ENCODE data around the gene CLDN15. TPM values are rescaled to one million over a fixed set of nuclear protein-coding genes. Genes with fewer than 3 reads are reported as not detected.
"Not testable (repeated sequence)": the region's sequence is repeated elsewhere in the genome, so short reads cannot be mapped to it uniquely, and the experiment has no call there.

The CLDN15 gene
- total RNA-seq, 1 donor from 2014 or later, result 46.4 TPM

GRCh38 chr7:101200504-101200861 is 37.1 kb downstream of the CLDN15 start:
- DNase-seq (ENCODE audit: low spot score), result no peak

DNA sequence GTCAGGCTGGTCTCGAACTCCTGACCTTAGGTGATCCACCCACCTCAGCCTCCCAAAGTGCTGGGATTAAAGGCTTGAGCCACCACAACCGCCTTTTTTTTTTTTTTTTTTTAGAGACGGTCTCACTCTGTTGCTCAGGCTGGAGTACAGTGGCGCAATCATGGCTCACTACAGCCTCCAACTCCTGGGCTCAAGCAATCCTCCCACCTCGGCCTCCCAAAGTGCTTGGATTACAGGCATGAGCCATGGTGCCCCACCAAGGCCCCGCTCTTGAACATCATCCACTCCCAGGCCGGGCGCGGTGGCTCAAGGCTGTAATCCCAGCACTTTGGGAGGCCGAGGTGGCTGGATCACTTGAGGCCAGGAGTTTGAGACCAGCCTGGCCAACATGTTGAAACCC is 38.1 kb downstream of the CLDN15 start:
- not testable (repeated sequence) for DNase-seq (ENCODE audit: low spot score)

- no peak for DNase-seq (ENCODE audit: low spot score)
Observed at GRCh38 chr7:101198476-101198875, 39.1 kb downstream of the CLDN15 start.

GRCh38 chr7:101197991-101198390 is 39.6 kb downstream of the CLDN15 start:
- no peak for DNase-seq (ENCODE audit: low spot score)

DNA sequence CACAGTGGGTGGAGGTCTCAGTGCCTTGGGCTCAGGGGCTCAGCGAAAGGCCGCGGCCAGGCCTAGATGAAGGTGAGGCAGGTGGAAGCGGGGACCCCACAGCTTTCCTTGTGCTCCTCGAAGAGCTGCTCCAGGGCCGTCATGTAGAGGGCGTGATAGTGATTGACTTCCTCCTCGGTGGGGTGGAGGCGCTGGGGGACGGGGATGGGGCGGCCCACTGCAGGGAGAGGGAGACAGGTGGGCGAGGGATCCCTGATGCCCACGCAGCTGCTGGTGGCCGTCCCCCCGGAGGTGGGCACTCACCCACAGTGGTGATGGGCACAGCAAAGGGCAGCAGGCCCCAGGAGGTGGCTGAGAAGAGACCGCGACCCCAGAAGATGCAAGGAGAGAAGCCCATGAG is 41.7 kb downstream of the CLDN15 start:
- DNase-seq (ENCODE audit: low spot score), result no peak

- DNase-seq (ENCODE audit: low spot score), result no peak
Observed at GRCh38 chr7:101189109-101189508, 48.5 kb downstream of the CLDN15 start.

- DNase-seq (ENCODE audit: low spot score), result no peak
Observed at GRCh38 chr7:101186844-101187428, 50.7 kb downstream of the CLDN15 start.

- DNase-seq (ENCODE audit: low spot score), result no peak
Observed at GRCh38 chr7:101186194-101186593, 51.4 kb downstream of the CLDN15 start.

DNA sequence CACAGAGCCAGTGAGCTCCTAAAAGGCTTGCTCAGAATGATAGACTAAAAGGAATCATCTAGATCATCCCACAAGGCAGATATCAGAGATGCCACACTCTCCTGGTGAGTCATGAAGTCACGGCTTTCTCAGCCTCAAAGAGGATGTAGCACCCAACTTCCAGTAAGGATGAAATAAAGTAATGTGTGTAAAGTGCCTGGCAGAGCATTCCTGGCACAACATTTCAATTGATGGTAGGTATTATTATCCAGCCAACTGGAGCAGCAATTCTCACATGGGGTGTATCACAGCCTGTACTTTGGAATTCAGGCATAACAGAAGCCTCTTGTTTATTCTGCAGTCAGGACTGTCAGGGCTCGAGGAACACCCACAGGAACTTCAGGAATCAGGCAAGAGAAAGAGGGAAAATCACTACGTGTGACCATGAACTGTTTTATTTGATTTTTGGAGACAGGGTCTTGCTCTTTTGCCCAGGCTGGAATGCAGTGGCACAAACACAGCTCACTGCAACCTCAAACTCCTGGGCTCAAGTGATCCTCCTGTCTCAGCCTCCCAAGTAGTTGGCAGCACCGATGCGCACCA is 52.3 kb downstream of the CLDN15 start:
- no peak for DNase-seq (ENCODE audit: low spot score)

Other genes starting within 250 kb of the CLDN15 start
- under 0.01 TPM for gene MUC17, start 217.7 kb downstream of the CLDN15 start, total RNA-seq
- gene TRIM56, start 152.3 kb downstream of the CLDN15 start, total RNA-seq, result 57.7 TPM
- gene SERPINE1, start 110.7 kb downstream of the CLDN15 start, total RNA-seq, result 6.6 TPM
- 63.9 TPM for gene AP1S1, start 83.3 kb downstream of the CLDN15 start, total RNA-seq
- gene VGF, start 72.2 kb downstream of the CLDN15 start, total RNA-seq, result 0.29 TPM
- gene NAT16, start 57.5 kb downstream of the CLDN15 start, total RNA-seq, result not detected
- 0.14 TPM for gene MOGAT3, start 36.8 kb downstream of the CLDN15 start, total RNA-seq
- 104 TPM for gene PLOD3, start 20.2 kb downstream of the CLDN15 start, total RNA-seq
- gene ZNHIT1, start 19.6 kb downstream of the CLDN15 start, total RNA-seq, result 92.6 TPM
- 190 TPM for gene FIS1, start 7.3 kb upstream of the CLDN15 start, total RNA-seq
- gene IFT22, start 84.0 kb upstream of the CLDN15 start, total RNA-seq, result 36.5 TPM
- gene COL26A1, start 125.1 kb upstream of the CLDN15 start, total RNA-seq, result 0.29 TPM